HCT116 (cell line): Measurements from ENCODE around the gene PRPH. TPM values are rescaled to one million over a fixed set of nuclear protein-coding genes. Genes with fewer than 3 reads are reported as not detected.

Experiments used
- ATAC-seq: fragments of 200-7000 bp; cut with Tn5 transposase; 2 replicates; pipeline ENCODE4 v1.9.1; 2020; ENCODE audit warnings: mild to moderate bottlenecking, moderate library complexity
- BruUV-seq: library from RNA; stranded (reverse); fragments of 400-500 nt; replicated peaks from 2 replicates; lab custom pipeline; 2021; lab: Mats Ljungman, UMichigan
- CTCF ChIA-PET: fragments of 300-600 bp; sonication (Branson Sonifier 250); formaldehyde crosslinking; loops from one replicate; lab custom pipeline; 2021; ENCODE audit warnings: antibody characterized with exemption; lab: Charles Lee
- POLR2A ChIA-PET: fragments of 300-600, 350-600 bp; sonication (Branson Sonifier 250); formaldehyde crosslinking; loops from one replicate; lab custom pipeline; 2021; ENCODE audit warnings: antibody characterized with exemption; lab: Charles Lee
- RAD21 ChIA-PET, 2 experiments: fragments of 300-600 bp; sonication (Branson Sonifier 250); formaldehyde crosslinking; loops; one replicate each; lab custom pipeline; 2023; ENCODE audit warnings: low total read pairs in 2 of 2; ENCODE audit not compliant: uncharacterized antibody in 2 of 2, unreplicated experiment in 2 of 2, low non-redundant PET in 1 of 2; lab: Charles Lee
- DNase-seq: peaks from one replicate; pipeline ENCODE4 v3.0.0-alpha.2; 2010; ENCODE audit warnings: low read depth, low spot score
- H2AFZ ChIP-seq: fragments of 200-600 bp; shearing (Covaris generic), sonication (generic); 2 replicates; pipeline ENCODE4 v1.6.1; 2017; ENCODE audit warnings: low read depth, mixed run types, mixed read lengths, antibody characterized with exemption, low read length; ENCODE audit not compliant: poor library complexity, severe bottlenecking
- H3K27ac ChIP-seq: 2 replicates; pipeline ENCODE4 v1.5.1; 2012; ENCODE audit warnings: low read depth, low read length
- H3K27me3 ChIP-seq: fragments of 200-600 bp; sonication (generic); 2 replicates; pipeline ENCODE4 v1.6.1; 2016; ENCODE audit warnings: mixed run types, low read length, mixed read lengths; ENCODE audit not compliant: insufficient read depth
- H3K36me3 ChIP-seq, 2 experiments: fragments of 200-500 bp in 1 of 2; fragments of 200-600 bp in 1 of 2; sonication (Bioruptor generic) in 1 of 2; sonication (generic) in 1 of 2; 2 replicates each; pipeline versions ENCODE4 v1.5.1 to v1.6.1; 2014 to 2016; ENCODE audit warnings: low read length in 2 of 2, inconsistent platforms in 1 of 2, mixed read lengths in 1 of 2, mixed run types in 1 of 2; ENCODE audit not compliant: insufficient read depth in 2 of 2, control insufficient read depth in 1 of 2
- H3K4me1 ChIP-seq, 2 experiments: fragments of 200-600 bp in 1 of 2; sonication (generic) in 1 of 2; 2 replicates each; pipeline versions ENCODE4 v1.5.1 to v1.6.1; 2012 to 2017; ENCODE audit warnings: low read length in 2 of 2, inconsistent platforms in 1 of 2, mild to moderate bottlenecking in 1 of 2, mixed read lengths in 1 of 2, mixed run types in 1 of 2, moderate library complexity in 1 of 2; ENCODE audit not compliant: insufficient read depth in 2 of 2, control insufficient read depth in 1 of 2
- H3K4me2 ChIP-seq: fragments of 200-600 bp; sonication (generic); 2 replicates; pipeline ENCODE4 v1.6.1; 2017; ENCODE audit warnings: mixed run types, low read length, mixed read lengths
- H3K4me3 ChIP-seq, 2 experiments: fragments of 200-600 bp in 1 of 2; sonication (generic) in 1 of 2; replicated peaks in 1 of 2; 2 replicates each; pipeline ENCODE4 v1.5.1; 2011 to 2016; ENCODE audit warnings: low read length in 2 of 2, control low read depth in 1 of 2, low read depth in 1 of 2, mild to moderate bottlenecking in 1 of 2, mixed read lengths in 1 of 2, mixed run types in 1 of 2
- H3K79me2 ChIP-seq: fragments of 200-600 bp; sonication (generic); 2 replicates; pipeline ENCODE4 v1.6.1; 2017; ENCODE audit warnings: mild to moderate bottlenecking, mixed run types, low read length, moderate library complexity, mixed read lengths; ENCODE audit not compliant: insufficient read depth
- H3K9ac ChIP-seq: fragments of 200-600 bp; sonication (generic); 2 replicates; pipeline ENCODE4 v1.6.1; 2016; ENCODE audit warnings: low read length, mixed read lengths
- H3K9me2 ChIP-seq: fragments of 200-600 bp; sonication (generic), shearing (Covaris generic); 2 replicates; pipeline ENCODE4 v1.6.1; 2017; ENCODE audit warnings: mixed run types, mild to moderate bottlenecking, moderate library complexity; ENCODE audit not compliant: insufficient read depth
- H3K9me3 ChIP-seq, 2 experiments: fragments of 200-500 bp in 1 of 2; fragments of 200-600 bp in 1 of 2; sonication (Bioruptor generic) in 1 of 2; sonication (generic) in 1 of 2; 2 replicates each; pipeline ENCODE4 v1.6.1; 2014 to 2017; ENCODE audit warnings: low read length in 2 of 2, mixed read lengths in 2 of 2, inconsistent platforms in 1 of 2, low read depth in 1 of 2, mild to moderate bottlenecking in 1 of 2, mixed run types in 1 of 2, moderate library complexity in 1 of 2; ENCODE audit not compliant: control insufficient read depth in 1 of 2, insufficient read depth in 1 of 2
- H4K20me1 ChIP-seq: fragments of 200-600 bp; sonication (generic), shearing (Covaris generic); 2 replicates; pipeline ENCODE4 v1.6.1; 2017; ENCODE audit warnings: mixed run types, mild to moderate bottlenecking, moderate library complexity; ENCODE audit not compliant: insufficient read depth
- CEBPB ChIP-seq: IDR thresholded peaks from 2 replicates; pipeline ENCODE4 v1.6.1; 2012; ENCODE audit warnings: low read depth
- EGR1 ChIP-seq: IDR thresholded peaks from 2 replicates; pipeline ENCODE4 v1.6.1; 2012; ENCODE audit warnings: low read depth
- ELF1 ChIP-seq: IDR thresholded peaks from 2 replicates; pipeline ENCODE4 v1.6.1; 2012; ENCODE audit warnings: low read depth, borderline replicate concordance
- EZH2 ChIP-seq: fragments of 200-600 bp; sonication (generic); IDR thresholded peaks from 2 replicates; pipeline ENCODE4 v1.6.1; 2017; ENCODE audit warnings: antibody characterized with exemption, mixed run types
- EZH2phosphoT487 ChIP-seq: fragments of 200-600 bp; IDR thresholded peaks from 2 replicates; pipeline ENCODE4 v1.6.1; 2018; ENCODE audit warnings: antibody characterized with exemption, borderline replicate concordance
- FOSL1 ChIP-seq: IDR thresholded peaks from 2 replicates; pipeline ENCODE4 v1.6.1; 2012; ENCODE audit warnings: low read depth
- JUND ChIP-seq: IDR thresholded peaks from 2 replicates; pipeline ENCODE4 v1.6.1; 2012
- POLR2AphosphoS5 ChIP-seq: IDR thresholded peaks from 2 replicates; pipeline ENCODE4 v1.6.1; 2011; ENCODE audit warnings: mild to moderate bottlenecking, low read depth, low read length, moderate library complexity
- SIN3A ChIP-seq: IDR thresholded peaks from 2 replicates; pipeline ENCODE4 v1.6.1; 2012; ENCODE audit warnings: low read depth
- SP1 ChIP-seq: IDR thresholded peaks from 2 replicates; pipeline ENCODE4 v1.6.1; 2012; ENCODE audit warnings: low read depth
- TCF7L2 ChIP-seq: IDR thresholded peaks from 2 replicates; pipeline ENCODE4 v1.7.0; 2011; ENCODE audit warnings: borderline replicate concordance, inconsistent platforms; ENCODE audit not compliant: insufficient read depth, insufficient read length; ENCODE audit errors: extremely low read depth
- YY1 ChIP-seq: IDR thresholded peaks from 2 replicates; pipeline ENCODE4 v1.6.1; 2011; ENCODE audit warnings: low read length, low read depth, moderate library complexity, mild to moderate bottlenecking; ENCODE audit not compliant: insufficient replicate concordance; ENCODE audit errors: extremely low read depth
- ZFX ChIP-seq: fragments of 450-650 bp; IDR thresholded peaks from 2 replicates; pipeline ENCODE4 v1.6.1; 2017
- intact Hi-C: fragments of 100-400 bp; cut with micrococcal nuclease; formaldehyde crosslinking; loops from 2 replicates; pipeline ENCODE4 v1.10.0; 2022
- total RNA-seq: library from RNA; stranded (reverse); gene quantifications from one replicate; pipeline ENCODE4 v1.2.1, GENCODE V29; 2021; ENCODE audit not compliant: unreplicated experiment
- TF ChIP-seq, protein P1 (sequence below), 3 experiments: fragments of 200-600 bp in 1 of 3; sonication (generic) in 1 of 3; IDR thresholded peaks in 2 of 3; conservative IDR thresholded peaks in 1 of 3; 2 replicates each; pipeline ENCODE4 v1.5.1; 2012 to 2017; ENCODE audit warnings: low read depth in 2 of 3, low read length in 2 of 3, antibody characterized with exemption in 1 of 3, borderline replicate concordance in 1 of 3, control low read depth in 1 of 3, mild to moderate bottlenecking in 1 of 3, mixed read lengths in 1 of 3, mixed run types in 1 of 3, moderate library complexity in 1 of 3; ENCODE audit not compliant: insufficient read depth in 1 of 3
- TF ChIP-seq, protein P2 (sequence below): IDR thresholded peaks from 2 replicates; pipeline ENCODE4 v1.6.1; 2012
- TF ChIP-seq, protein P3 (sequence below): IDR thresholded peaks from 2 replicates; pipeline ENCODE4 v1.6.1; 2012

Gene PRPH
- total RNA-seq, 1 experiment from 2014 or later, result 6.7 TPM

DNA sequence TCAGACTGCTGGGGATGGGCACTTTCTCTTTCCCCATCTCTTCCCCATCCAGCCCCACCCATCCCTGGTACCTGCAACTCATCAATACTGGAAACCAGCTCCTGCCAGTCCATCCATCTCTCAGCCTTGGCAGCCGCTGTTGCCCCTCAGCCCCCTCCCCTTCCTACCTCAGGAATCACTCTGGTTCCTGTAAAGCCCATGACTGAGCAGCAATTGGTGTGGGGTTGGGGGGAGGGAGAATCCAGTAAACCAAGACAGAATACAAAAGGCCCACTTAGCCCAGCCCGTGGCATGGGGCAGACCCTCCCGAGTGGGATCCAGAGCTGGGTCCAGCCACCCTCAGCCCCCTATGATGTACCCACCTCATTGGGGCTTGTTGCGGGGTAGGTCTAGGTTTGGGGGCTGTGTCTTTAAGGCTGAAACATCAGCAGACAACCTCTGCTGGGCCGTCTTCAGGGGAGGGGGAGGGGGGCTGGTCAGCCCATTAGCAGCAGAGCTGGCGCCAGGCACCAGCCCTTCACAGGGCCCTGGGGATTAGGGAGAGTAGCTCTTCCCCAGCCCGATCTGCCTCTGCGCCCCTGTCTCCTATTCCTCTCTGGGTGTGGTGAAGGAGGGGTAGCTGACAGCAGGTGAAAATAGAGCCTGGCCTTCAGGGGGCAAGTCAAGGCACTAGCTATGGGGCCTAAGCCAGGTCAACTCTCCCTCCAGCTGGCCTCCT, 702 bp upstream of the PRPH start:
- H3K4me1 ChIP-seq, result peaks cover 10 to 35% of the 10 kb centered on the region in 2 experiments; a peak in 3 of 4 replicates
- CTCF ChIA-PET, result interaction anchor here (0.9 to 4.5 kb wide), 4 partner anchors 9 to 64 kb away, joined by 3 to 23 read pairs (median 5); no protein-coding TSS in a partner anchor
- intact Hi-C loops, result no loop called here

More for the DNA sequence above, 702 bp upstream of the PRPH start:
- Histone ChIP-seq H4K20me1 (no peaks in the 10 kb centered on the region), H2AFZ (no peak overlapping the region), H3K36me3 (no peaks in the 10 kb centered on the region), H3K4me2 (no peak overlapping the region), H3K79me2 (no peaks in the 10 kb centered on the region), H3K27me3 (no peaks in the 10 kb centered on the region), H3K9ac (no peak overlapping the region), H3K9me2 (no peaks in the 10 kb centered on the region), H3K9me3 (no peaks in the 10 kb centered on the region), H3K4me3 (no peak overlapping the region), H3K27ac (no peak overlapping the region)
- DNase-seq, result no peak
- ChIA-PET POLR2A (interaction anchor here (0.6 to 1.6 kb wide), 2 partner anchors 26 to 37 kb away, joined by 3 to 4 read pairs; no protein-coding TSS in a partner anchor), RAD21 (no interaction called here)
- ATAC-seq, result no peak
- TF ChIP-seq, protein P1, sequence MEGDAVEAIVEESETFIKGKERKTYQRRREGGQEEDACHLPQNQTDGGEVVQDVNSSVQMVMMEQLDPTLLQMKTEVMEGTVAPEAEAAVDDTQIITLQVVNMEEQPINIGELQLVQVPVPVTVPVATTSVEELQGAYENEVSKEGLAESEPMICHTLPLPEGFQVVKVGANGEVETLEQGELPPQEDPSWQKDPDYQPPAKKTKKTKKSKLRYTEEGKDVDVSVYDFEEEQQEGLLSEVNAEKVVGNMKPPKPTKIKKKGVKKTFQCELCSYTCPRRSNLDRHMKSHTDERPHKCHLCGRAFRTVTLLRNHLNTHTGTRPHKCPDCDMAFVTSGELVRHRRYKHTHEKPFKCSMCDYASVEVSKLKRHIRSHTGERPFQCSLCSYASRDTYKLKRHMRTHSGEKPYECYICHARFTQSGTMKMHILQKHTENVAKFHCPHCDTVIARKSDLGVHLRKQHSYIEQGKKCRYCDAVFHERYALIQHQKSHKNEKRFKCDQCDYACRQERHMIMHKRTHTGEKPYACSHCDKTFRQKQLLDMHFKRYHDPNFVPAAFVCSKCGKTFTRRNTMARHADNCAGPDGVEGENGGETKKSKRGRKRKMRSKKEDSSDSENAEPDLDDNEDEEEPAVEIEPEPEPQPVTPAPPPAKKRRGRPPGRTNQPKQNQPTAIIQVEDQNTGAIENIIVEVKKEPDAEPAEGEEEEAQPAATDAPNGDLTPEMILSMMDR (IDR thresholded peaks at IDR 0.05 in 2 of 3, conservative IDR thresholded peaks at IDR 0.05 in 1 of 3; ENCODE audit: borderline replicate concordance in 1 of 3, insufficient read depth in 1 of 3, low read depth in 2 of 3, low read length in 2 of 3), result no peak
- TF ChIP-seq POLR2AphosphoS5 (no peak), SIN3A (no peak), EGR1 (no peak), EZH2phosphoT487 (no peak), SP1 (no peak), JUND (no peak), ZFX (no peak), FOSL1 (no peak), EZH2 (no peak), ELF1 (no peak), TCF7L2 (no peak), YY1 (no peak), CEBPB (no peak)
- TF ChIP-seq, protein P2, sequence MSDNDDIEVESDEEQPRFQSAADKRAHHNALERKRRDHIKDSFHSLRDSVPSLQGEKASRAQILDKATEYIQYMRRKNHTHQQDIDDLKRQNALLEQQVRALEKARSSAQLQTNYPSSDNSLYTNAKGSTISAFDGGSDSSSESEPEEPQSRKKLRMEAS, result no peak
- TF ChIP-seq, protein P3, sequence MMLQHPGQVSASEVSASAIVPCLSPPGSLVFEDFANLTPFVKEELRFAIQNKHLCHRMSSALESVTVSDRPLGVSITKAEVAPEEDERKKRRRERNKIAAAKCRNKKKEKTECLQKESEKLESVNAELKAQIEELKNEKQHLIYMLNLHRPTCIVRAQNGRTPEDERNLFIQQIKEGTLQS, result no peak
- TSS peak; percentile 8 for BruUV-seq
